Measurements from ENCODE around the gene TSPAN31. TPM values are rescaled to one million over a fixed set of nuclear protein-coding genes. Genes with fewer than 3 reads are reported as not detected.

Gene TSPAN31
- total and polyA plus RNA-seq, 9 of the 15 experiments (the other 6 are each of a cell fraction or from before 2014, with no cell fraction given): 11.3 to 26.4 (median 14.3) TPM

- ATAC-seq (no peak), FAIRE-seq (no peak), DNase-seq (ENCODE audit: extremely low read depth in 1 of 4, low spot score in 3 of 4) (no peak)
- Histone ChIP-seq H3K79me2 (ENCODE audit: control insufficient read depth, insufficient read depth, low read length) (peaks cover 18% of the 10 kb centered on the region), H3K27ac (ENCODE audit: extremely low read depth, low read depth, low read length) (no peak overlapping the region), H2AFZ (ENCODE audit: low read depth, low read length) (no peak overlapping the region), H3K27me3 (ENCODE audit: control insufficient read depth in 2 of 2, insufficient read depth in 2 of 2, low read length in 2 of 2) (no peaks in the 10 kb centered on the region), H3K9me3 (replicated peaks; ENCODE audit: control insufficient read depth, insufficient read depth, low read depth, low read length) (no peaks in the 10 kb centered on the region), H3K9ac (ENCODE audit: insufficient read depth in 1 of 2, low read depth in 2 of 2, low read length in 2 of 2) (no peak overlapping the region), H4K20me1 (replicated peaks; ENCODE audit: control insufficient read depth, insufficient read depth, low read length) (no peaks in the 10 kb centered on the region), H3K4me3 (no peak overlapping the region), H3K36me3 (ENCODE audit: control insufficient read depth, insufficient read depth, low read length) (peaks cover 33% of the 10 kb centered on the region), H3K4me1 (replicated peaks in 1 of 2; ENCODE audit: control insufficient read depth in 2 of 2, insufficient read depth in 2 of 2, low read length in 2 of 2) (peaks cover 18 to 44% of the 10 kb centered on the region in 2 experiments), H3K9me1 (ENCODE audit: control insufficient read depth, insufficient read depth, low read length) (no peaks in the 10 kb centered on the region), H3K4me2 (ENCODE audit: insufficient read depth, low read length) (no peak overlapping the region)
- CTCF ChIA-PET (ENCODE audit: low intra/inter-chr PET ratio): no interaction called here
- no TSS peak for BruUV-seq (replicated peaks)
- 91% methylated on average over 3 of the region's 3 CpGs for WGBS (ENCODE audit: insufficient coverage, low coverage, missing lambda C conversion rate)
- in situ Hi-C loops (cut with MboI): no loop called here
- intact Hi-C loops (cut with micrococcal nuclease): no loop called here
- POLR2A ChIA-PET: interaction anchor here (0.6 to 3.8 kb wide), 6 partner anchors 9 to 106 kb away, joined by 3 to 26 read pairs (median 4); partner anchors contain the start of gene CDK4
- TF ChIP-seq MTA2 (IDR thresholded peaks at IDR 0.05; ENCODE audit: low read depth): no peak
- TF ChIP-seq NUFIP1 (IDR thresholded peaks at IDR 0.05; ENCODE audit: partially characterized antibody): no peak
- TF ChIP-seq CHD2 (IDR thresholded peaks at IDR 0.05; ENCODE audit: low read depth, low read length): no peak
- TF ChIP-seq MLX (CRISPR knock-in tag; conservative IDR thresholded peaks at IDR 0.05): no peak
- TF ChIP-seq TCF15 (CRISPR knock-in tag; IDR thresholded peaks at IDR 0.05): no peak
- TF ChIP-seq SNIP1 (IDR thresholded peaks at IDR 0.05; ENCODE audit: low read depth): no peak
- no peak for TF ChIP-seq FOXJ3 (CRISPR knock-in tag; IDR thresholded peaks at IDR 0.05)
- no peak for TF ChIP-seq ZNF436 (CRISPR knock-in tag; IDR thresholded peaks at IDR 0.05)
- TF ChIP-seq ID3 (CRISPR knock-in tag; IDR thresholded peaks at IDR 0.05): no peak
- no peak for TF ChIP-seq ID3 (tag; IDR thresholded peaks at IDR 0.05)
- no peak for TF ChIP-seq HMGN3 (IDR thresholded peaks at IDR 0.05; ENCODE audit: borderline replicate concordance, extremely low read depth, insufficient read length, low read depth, low read length)
- no peak for TF ChIP-seq ZNF766 (CRISPR knock-in tag; conservative IDR thresholded peaks at IDR 0.05)
- no peak for TF ChIP-seq CEBPZ (IDR thresholded peaks at IDR 0.05; ENCODE audit: borderline replicate concordance, low read depth, low read length)
- TF ChIP-seq ZNF274 (IDR thresholded peaks at IDR 0.05; ENCODE audit: borderline replicate concordance, low read depth, low read length): no peak
- TF ChIP-seq CBX2 (IDR thresholded peaks at IDR 0.05; ENCODE audit: insufficient read depth, low read length, poor library complexity, severe bottlenecking): no peak
- TF ChIP-seq ZNF512 (tag; IDR thresholded peaks at IDR 0.05): no peak
- TF ChIP-seq RB1 (IDR thresholded peaks at IDR 0.05; ENCODE audit: low read depth): no peak
- TF ChIP-seq SOX6 (IDR thresholded peaks at IDR 0.05): no peak
Observed at GRCh38 chr12:57767876-57768275, 23.0 kb downstream of the TSPAN31 start.

All from K562 (cell line).